ENCODE data around the gene ERMARD. TPM values are rescaled to one million over a fixed set of nuclear protein-coding genes. Genes with fewer than 3 reads are reported as not detected.
"Not testable (repeated sequence)": the region's sequence is repeated elsewhere in the genome, so short reads cannot be mapped to it uniquely, and the experiment has no call there.

ERMARD gene
- total RNA-seq, 1 donor from 2014 or later, result 35.6 TPM

GRCh38 chr6:169738204-169738975 lies 13.0 kb upstream of the ERMARD start:
- DNase-seq (ENCODE audit: low spot score), result no peak

GRCh38 chr6:169738976-169739529 lies 12.4 kb upstream of the ERMARD start:
- no peak for DNase-seq (ENCODE audit: low spot score)

GRCh38 chr6:169741344-169741743 lies 10.1 kb upstream of the ERMARD start:
- DNase-seq (ENCODE audit: low spot score), result no peak

- DNase-seq (ENCODE audit: low spot score), result no peak
These were observed 6.0 kb upstream of the ERMARD start for GRCh38 chr6:169745405-169745804.

GRCh38 chr6:169746556-169746955 lies 4.9 kb upstream of the ERMARD start:
- DNase-seq (ENCODE audit: low spot score), result no peak

GRCh38 chr6:169752074-169752623 lies 727 bp downstream of the ERMARD start:
- no peak for DNase-seq (ENCODE audit: low spot score)

GRCh38 chr6:169755162-169755561 lies 3.7 kb downstream of the ERMARD start:
- no peak for DNase-seq (ENCODE audit: low spot score)

- no peak for DNase-seq (ENCODE audit: low spot score)
These were observed 11.9 kb downstream of the ERMARD start for GRCh38 chr6:169763308-169763707.

GRCh38 chr6:169763881-169764280 lies 12.5 kb downstream of the ERMARD start:
- DNase-seq (ENCODE audit: low spot score), result no peak

- not testable (repeated sequence) for DNase-seq (ENCODE audit: low spot score)
These were observed 14.4 kb downstream of the ERMARD start for GRCh38 chr6:169765789-169766188.

- no peak for DNase-seq (ENCODE audit: low spot score)
These were observed 14.8 kb downstream of the ERMARD start for GRCh38 chr6:169766232-169766631.

GRCh38 chr6:169766921-169767736 lies 15.7 kb downstream of the ERMARD start:
- no peak for DNase-seq (ENCODE audit: low spot score)

- peak; percentile 29 for DNase-seq (ENCODE audit: low spot score)
These were observed 22.9 kb downstream of the ERMARD start for GRCh38 chr6:169774347-169774746.

- DNase-seq (ENCODE audit: low spot score), result peak; percentile 14
These were observed 23.9 kb downstream of the ERMARD start for GRCh38 chr6:169775321-169775720.

GRCh38 chr6:169776379-169776778 lies 25.0 kb downstream of the ERMARD start:
- DNase-seq (ENCODE audit: low spot score), result peak; percentile 28

- peak; percentile 28 for DNase-seq (ENCODE audit: low spot score)
These were observed 26.5 kb downstream of the ERMARD start for GRCh38 chr6:169777896-169778295.

- peak; percentile 44 for DNase-seq (ENCODE audit: low spot score)
These were observed 27.2 kb downstream of the ERMARD start for GRCh38 chr6:169778646-169779045.

- peak; percentile 18 for DNase-seq (ENCODE audit: low spot score)
These were observed 27.8 kb downstream of the ERMARD start for GRCh38 chr6:169779092-169779815.

GRCh38 chr6:169779896-169780295 lies 28.5 kb downstream of the ERMARD start:
- DNase-seq (ENCODE audit: low spot score), result peak; percentile 31

- peak; percentile 42 for DNase-seq (ENCODE audit: low spot score)
These were observed 29.2 kb downstream of the ERMARD start for GRCh38 chr6:169780571-169781091.

- peak; percentile 32 for DNase-seq (ENCODE audit: low spot score)
These were observed 31.5 kb downstream of the ERMARD start for GRCh38 chr6:169782966-169783365.
